ENCODE data around the gene NKTR.

DNA sequence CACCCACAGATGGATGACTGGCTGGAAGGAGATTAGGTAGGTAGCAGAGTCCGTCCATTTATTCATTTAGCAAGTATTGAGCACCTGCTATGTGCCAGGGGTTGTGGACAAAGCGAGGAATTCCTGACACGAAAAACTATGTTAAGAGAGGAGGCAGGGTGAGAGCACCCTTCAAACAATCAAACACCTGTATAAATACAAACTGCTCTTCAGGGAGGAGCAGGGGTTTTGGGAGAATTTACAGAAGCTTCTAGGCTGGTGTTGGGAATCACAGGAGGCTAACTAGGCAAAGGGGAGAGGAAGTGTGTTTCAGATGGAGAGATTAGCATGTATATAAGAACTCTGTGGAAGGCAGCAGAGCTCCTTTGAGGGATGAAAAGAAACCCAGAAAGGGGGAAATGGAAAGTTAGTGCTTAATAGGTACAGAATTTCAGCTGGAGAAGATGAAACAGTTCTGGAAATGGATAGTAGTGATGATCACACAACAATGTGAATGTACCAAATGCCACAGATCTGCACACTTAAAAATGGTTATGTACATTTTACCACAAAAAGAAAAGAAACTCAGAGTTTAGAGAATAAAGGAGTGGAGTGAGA is 17.9 kb upstream of the NKTR start:
- TF ChIP-seq CTCF (IDR thresholded peaks at IDR 0.05; ENCODE audit: low read length) (no peak), EZH2 (optimal IDR thresholded peaks at IDR 0.05; ENCODE audit: low read depth, low read length) (no peak), EZH2phosphoT487 (IDR thresholded peaks at IDR 0.05; ENCODE audit: low read length) (no peak)
